ENCODE data around the gene SERPINA5. TPM values are rescaled to one million over a fixed set of nuclear protein-coding genes. Genes with fewer than 3 reads are reported as not detected.

Gene SERPINA5
- polyA plus RNA-seq, 1 donor from 2014 or later: not detected

DNA sequence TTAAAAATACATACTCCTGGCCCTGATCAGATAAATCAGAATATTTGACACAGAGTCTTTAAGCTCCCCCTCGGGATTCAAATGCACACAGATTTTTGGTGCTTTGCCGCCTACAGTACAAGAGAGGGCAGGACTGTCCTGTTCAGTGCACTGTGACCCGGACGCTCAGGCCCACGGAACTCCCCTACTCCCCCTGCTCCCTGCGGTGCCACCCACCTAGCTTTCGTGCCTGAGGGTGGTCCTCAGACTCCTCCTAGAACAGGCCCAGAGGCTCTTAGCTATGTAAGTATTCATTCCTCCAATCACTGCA is 17.2 kb downstream of the SERPINA5 start:
- Histone ChIP-seq H3K9me2 (ENCODE audit: insufficient read depth, low read length) (no peaks in the 10 kb centered on the region), H4K20me1 (ENCODE audit: insufficient read depth) (no peaks in the 10 kb centered on the region), H2AFZ (ENCODE audit: low read depth, low read length) (no peak overlapping the region), H3K4me3 (ENCODE audit: low read length) (no peak overlapping the region), H3K27me3 (ENCODE audit: insufficient read depth, low read depth, low read length) (no peaks in the 10 kb centered on the region), H3K79me2 (replicated peaks; ENCODE audit: insufficient read depth, low read length) (no peaks in the 10 kb centered on the region), H3K9ac (ENCODE audit: low read length) (no peak overlapping the region), H3K36me3 (ENCODE audit: insufficient read depth, low read length) (no peaks in the 10 kb centered on the region), H3K4me2 (ENCODE audit: low read length) (no peak overlapping the region), H3K27ac (ENCODE audit: low read length) (no peak overlapping the region), H3K9me3 (ENCODE audit: low read length) (no peaks in the 10 kb centered on the region), H3F3A (ENCODE audit: insufficient read depth, low read length, poor library complexity, severe bottlenecking) (no peaks in the 10 kb centered on the region)
- TF ChIP-seq POLR2AphosphoS5 (IDR thresholded peaks at IDR 0.05) (no peak), MXI1 (conservative IDR thresholded peaks at IDR 0.05; ENCODE audit: poor library complexity, severe bottlenecking) (no peak), SMC3 (conservative IDR thresholded peaks at IDR 0.05; ENCODE audit: poor library complexity) (no peak), CTCF (IDR thresholded peaks at IDR 0.05; ENCODE audit: poor library complexity, severe bottlenecking) (no peak), TAF1 (IDR thresholded peaks at IDR 0.05; ENCODE audit: low read depth) (no peak), REST (IDR thresholded peaks at IDR 0.05; ENCODE audit: borderline replicate concordance) (no peak)

GRCh38 chr14:94598816-94599655 is 17.8 kb downstream of the SERPINA5 start:
- no peak overlapping the region for H3K4me2 ChIP-seq (ENCODE audit: low read length)
- no peaks in the 10 kb centered on the region for H3K36me3 ChIP-seq (ENCODE audit: insufficient read depth, low read length)
- no peak overlapping the region for H3K27ac ChIP-seq (ENCODE audit: low read length)
- no peaks in the 10 kb centered on the region for H3K9me2 ChIP-seq (ENCODE audit: insufficient read depth, low read length)
- H3K4me3 ChIP-seq (ENCODE audit: low read length): no peak overlapping the region
- no peaks in the 10 kb centered on the region for H4K20me1 ChIP-seq (ENCODE audit: insufficient read depth)
- H3K9ac ChIP-seq (ENCODE audit: low read length): no peak overlapping the region
- H3F3A ChIP-seq (ENCODE audit: insufficient read depth, low read length, poor library complexity, severe bottlenecking): no peaks in the 10 kb centered on the region
- no peak for TF ChIP-seq EP300 (conservative IDR thresholded peaks at IDR 0.05; ENCODE audit: poor library complexity, severe bottlenecking)
- TF ChIP-seq POLR2AphosphoS5 (IDR thresholded peaks at IDR 0.05): no peak
- no peak for TF ChIP-seq EZH2 (IDR thresholded peaks at IDR 0.05; ENCODE audit: borderline replicate concordance, insufficient read depth, low read length, poor library complexity, severe bottlenecking)
- no peak for TF ChIP-seq MXI1 (conservative IDR thresholded peaks at IDR 0.05; ENCODE audit: poor library complexity, severe bottlenecking)
- no peak for TF ChIP-seq SMC3 (conservative IDR thresholded peaks at IDR 0.05; ENCODE audit: poor library complexity)
- no peak for TF ChIP-seq REST (IDR thresholded peaks at IDR 0.05; ENCODE audit: borderline replicate concordance)
- no peak for TF ChIP-seq RAD21 (conservative IDR thresholded peaks at IDR 0.05)
- H3K27me3 ChIP-seq (ENCODE audit: insufficient read depth, low read depth, low read length): no peaks in the 10 kb centered on the region
- no peak overlapping the region for H2AFZ ChIP-seq (ENCODE audit: low read depth, low read length)
- no peaks in the 10 kb centered on the region for H3K79me2 ChIP-seq (replicated peaks; ENCODE audit: insufficient read depth, low read length)
- H3K9me3 ChIP-seq (ENCODE audit: low read length): no peaks in the 10 kb centered on the region
